Measurements from ENCODE around the gene BPIFB3. TPM values are rescaled to one million over a fixed set of nuclear protein-coding genes. Genes with fewer than 3 reads are reported as not detected.

Gene BPIFB3
- total and polyA plus RNA-seq, 9 of the 15 experiments (the other 6 are each of a cell fraction or from before 2014, with no cell fraction given) = not detected

DNA sequence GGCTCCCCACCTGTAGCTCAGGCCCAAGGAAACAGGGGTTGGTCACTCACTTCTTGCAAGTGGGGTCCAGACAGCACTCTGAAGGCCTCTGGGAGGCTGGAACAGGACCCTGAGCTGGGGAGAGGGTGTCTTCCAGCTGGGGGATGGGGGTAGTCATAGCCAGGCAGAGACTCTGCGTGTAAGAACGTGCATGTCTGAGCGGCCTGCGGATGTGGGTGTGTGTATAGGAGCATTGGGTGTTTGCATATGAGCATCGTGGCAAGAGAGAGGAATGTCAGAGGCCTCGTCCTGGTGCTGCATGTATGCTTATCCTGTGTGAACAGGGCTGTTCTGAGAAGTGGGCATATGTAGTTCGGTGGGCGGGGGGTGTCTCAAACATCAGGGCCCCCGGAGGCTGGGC is 12.1 kb downstream of the BPIFB3 start:
- no peak overlapping the region for H3K9ac ChIP-seq (ENCODE audit: insufficient read depth in 1 of 2, low read depth in 2 of 2, low read length in 2 of 2)
- ChIA-PET CTCF (ENCODE audit: low intra/inter-chr PET ratio) (no interaction called here), POLR2A (interaction anchor here (0.5 to 0.6 kb wide), 2 partner anchors 21 to 28 kb away, joined by 3 read pairs; no protein-coding TSS in a partner anchor)
- no peaks in the 10 kb centered on the region for H3K9me1 ChIP-seq (ENCODE audit: control insufficient read depth, insufficient read depth, low read length)
- no peak overlapping the region for H2AFZ ChIP-seq (ENCODE audit: low read depth, low read length)
- no peak for FAIRE-seq
- no peaks in the 10 kb centered on the region for H3K79me2 ChIP-seq (ENCODE audit: control insufficient read depth, insufficient read depth, low read length)
- no TSS peak for BruUV-seq (replicated peaks)
- H3K4me3 ChIP-seq = no peak overlapping the region
- H3K27me3 ChIP-seq (ENCODE audit: control insufficient read depth in 2 of 2, insufficient read depth in 2 of 2, low read length in 2 of 2) = peaks cover 28 to 72% of the 10 kb centered on the region in 2 experiments; a peak in 4 of 5 replicates
- in situ Hi-C loops (cut with MboI) = no loop called here
- no peak for ATAC-seq
- H3K36me3 ChIP-seq (ENCODE audit: control insufficient read depth, insufficient read depth, low read length) = no peaks in the 10 kb centered on the region
- H3K4me1 ChIP-seq (replicated peaks in 1 of 2; ENCODE audit: control insufficient read depth in 2 of 2, insufficient read depth in 2 of 2, low read length in 2 of 2) = no peaks in the 10 kb centered on the region
- DNase-seq (ENCODE audit: extremely low read depth in 1 of 4, low spot score in 3 of 4) = no peak
- no peaks in the 10 kb centered on the region for H3K9me3 ChIP-seq (replicated peaks; ENCODE audit: control insufficient read depth, insufficient read depth, low read depth, low read length)
- intact Hi-C loops (cut with micrococcal nuclease) = no loop called here
- no peak overlapping the region for H3K27ac ChIP-seq (ENCODE audit: extremely low read depth, low read depth, low read length)
- H3K4me2 ChIP-seq (ENCODE audit: insufficient read depth, low read length) = no peak overlapping the region
- WGBS (ENCODE audit: insufficient coverage, low coverage, missing lambda C conversion rate) = 0% methylated on average over 9 of the region's 9 CpGs
- peaks cover 13% of the 10 kb centered on the region; the same call in 1 of the 2 replicates for H4K20me1 ChIP-seq (replicated peaks; ENCODE audit: control insufficient read depth, insufficient read depth, low read length)
- TF ChIP-seq SRSF9 (IDR thresholded peaks at IDR 0.05; ENCODE audit: borderline replicate concordance, low read depth, low read length) = no peak

DNA sequence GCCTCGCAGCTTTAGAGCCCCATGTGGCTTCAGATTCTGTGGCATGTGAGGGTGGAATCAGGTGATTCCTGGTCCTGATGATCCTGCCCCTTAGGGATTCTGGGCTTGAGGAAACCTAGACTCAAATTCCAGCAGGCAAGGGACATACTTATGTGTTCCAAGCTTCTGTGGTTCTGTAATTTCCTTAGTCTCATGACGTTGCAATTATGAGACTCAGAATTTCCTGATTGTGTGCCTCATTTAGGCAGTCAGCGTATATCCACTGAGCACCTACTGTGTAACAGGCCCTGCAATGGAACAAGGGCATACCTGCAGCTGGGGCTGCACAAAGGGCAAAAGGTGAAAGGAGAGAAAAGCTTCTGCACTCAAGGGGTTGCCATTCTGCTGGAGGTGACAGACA is 14.1 kb downstream of the BPIFB3 start:
- Histone ChIP-seq H3K4me3 (no peak overlapping the region), H3K9me1 (ENCODE audit: control insufficient read depth, insufficient read depth, low read length) (no peaks in the 10 kb centered on the region), H3K9me3 (replicated peaks; ENCODE audit: control insufficient read depth, insufficient read depth, low read depth, low read length) (no peaks in the 10 kb centered on the region), H3K79me2 (ENCODE audit: control insufficient read depth, insufficient read depth, low read length) (no peaks in the 10 kb centered on the region), H2AFZ (ENCODE audit: low read depth, low read length) (no peak overlapping the region), H3K27me3 (ENCODE audit: control insufficient read depth in 2 of 2, insufficient read depth in 2 of 2, low read length in 2 of 2) (peaks cover 28 to 60% of the 10 kb centered on the region in 2 experiments; a peak in 4 of 5 replicates), H3K36me3 (ENCODE audit: control insufficient read depth, insufficient read depth, low read length) (no peaks in the 10 kb centered on the region), H3K9ac (ENCODE audit: insufficient read depth in 1 of 2, low read depth in 2 of 2, low read length in 2 of 2) (no peak overlapping the region), H3K4me2 (ENCODE audit: insufficient read depth, low read length) (no peak overlapping the region), H4K20me1 (replicated peaks; ENCODE audit: control insufficient read depth, insufficient read depth, low read length) (no peaks in the 10 kb centered on the region), H3K4me1 (replicated peaks in 1 of 2; ENCODE audit: control insufficient read depth in 2 of 2, insufficient read depth in 2 of 2, low read length in 2 of 2) (no peaks in the 10 kb centered on the region), H3K27ac (ENCODE audit: extremely low read depth, low read depth, low read length) (no peak overlapping the region)
- ATAC-seq (no peak), FAIRE-seq (no peak), DNase-seq (ENCODE audit: extremely low read depth in 1 of 4, low spot score in 3 of 4) (no peak)
- in situ Hi-C loops (cut with MboI) (no loop called here), intact Hi-C loops (cut with micrococcal nuclease) (no loop called here)
- BruUV-seq (replicated peaks) = no TSS peak
- WGBS (ENCODE audit: insufficient coverage, low coverage, missing lambda C conversion rate) = 2% methylated on average over 3 of the region's 3 CpGs
- CTCF ChIA-PET (ENCODE audit: low intra/inter-chr PET ratio) = no interaction called here
- POLR2A ChIA-PET = interaction anchor here (1.5 kb wide), 1 partner anchor 9 kb away, joined by 6 read pairs; no protein-coding TSS in a partner anchor
- TF ChIP-seq PTBP1 (IDR thresholded peaks at IDR 0.05; ENCODE audit: low read depth, low read length) (no peak), C11orf30 (IDR thresholded peaks at IDR 0.05; ENCODE audit: low read depth) (peak; percentile 10; the same call in 1 of the 2 replicates), MAFG (tag; conservative IDR thresholded peaks at IDR 0.05) (0 out of 2 replicates have a peak, but pooled peaks have one; percentile 13), KDM5B (IDR thresholded peaks at IDR 0.05; ENCODE audit: insufficient replicate concordance, low read depth, low read length) (no peak)
